HG03520 (cell line): Measurements from ENCODE around the gene ZKSCAN1.

Source experiments
- ATAC-seq: cut with Tn5 transposase; IDR thresholded peaks from one replicate; pipeline ENCODE4 v1.9.1; 2021; ENCODE audit warnings: mild to moderate bottlenecking, moderate library complexity; ENCODE audit not compliant: unreplicated experiment

ZKSCAN1 gene

DNA sequence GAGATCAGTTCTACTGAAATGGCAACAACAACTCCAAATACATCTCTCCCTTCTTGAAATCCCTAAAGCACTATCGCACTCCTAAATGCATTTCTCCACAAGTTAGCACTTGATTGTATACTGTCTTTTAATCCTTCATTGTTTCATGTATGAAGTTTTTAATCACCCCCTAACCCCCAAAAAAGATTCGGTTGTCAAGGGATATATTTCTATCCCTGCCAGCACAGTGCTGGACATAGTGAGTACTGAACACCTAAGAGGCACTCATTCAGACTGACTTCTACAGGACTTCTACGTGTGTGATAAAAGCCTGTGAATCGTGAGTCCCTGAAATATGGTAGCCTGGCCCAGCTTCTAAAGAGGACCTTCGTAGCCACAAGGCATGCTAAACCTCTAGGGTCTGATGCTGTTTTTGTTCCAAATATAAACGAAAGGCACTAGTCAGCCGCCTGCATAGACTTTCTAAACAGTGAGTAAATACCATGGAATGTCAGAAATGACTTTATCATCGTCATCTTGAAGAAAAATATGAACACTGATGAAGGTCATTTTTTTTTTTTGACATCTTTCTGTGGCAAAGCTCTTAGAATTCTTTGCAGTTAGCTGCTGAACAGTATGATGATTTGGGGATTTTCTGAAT is 19.6 kb downstream of the ZKSCAN1 start:
- ATAC-seq = no peak

DNA sequence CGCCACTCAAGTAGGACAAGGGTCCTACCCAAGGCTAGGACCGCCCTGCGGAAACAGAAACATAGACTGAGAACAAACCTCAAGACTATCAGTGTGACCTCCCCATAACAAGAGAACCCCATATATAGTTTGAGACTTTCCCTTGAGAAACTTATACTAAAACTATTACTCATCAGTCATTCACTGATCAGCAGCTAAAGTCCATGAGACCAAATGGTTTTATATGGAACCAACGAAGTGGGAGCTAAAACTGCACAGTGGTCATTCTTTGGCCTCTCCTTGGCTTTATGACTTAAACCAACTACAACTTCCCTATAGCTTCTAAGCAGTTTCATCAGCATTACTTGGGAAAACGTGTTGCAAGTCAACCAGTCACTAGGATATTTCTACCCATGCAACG is 20.5 kb downstream of the ZKSCAN1 start:
- no peak for ATAC-seq

DNA sequence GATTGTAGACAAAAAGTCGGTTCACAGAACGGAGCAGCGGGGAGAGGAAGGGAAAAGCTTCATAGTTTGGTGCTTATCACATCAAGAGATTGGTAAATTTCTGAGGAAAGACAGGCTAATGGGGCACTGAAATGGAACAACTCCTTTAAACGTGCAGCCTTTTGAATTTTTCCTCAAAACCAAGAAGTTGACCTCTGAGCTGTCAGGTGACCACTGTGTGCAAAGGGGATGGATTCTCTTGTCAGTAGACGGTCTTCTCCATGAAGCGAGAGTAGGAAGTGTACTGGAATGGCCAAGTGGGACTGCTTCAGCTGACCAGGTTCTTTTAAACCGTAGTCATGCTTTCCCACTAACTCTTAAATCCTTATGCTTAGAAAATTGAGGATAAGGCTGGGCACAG is 22.9 kb downstream of the ZKSCAN1 start:
- no peak for ATAC-seq

GRCh38 chr7:100040575-100040974 is 25.2 kb downstream of the ZKSCAN1 start:
- ATAC-seq = no peak

DNA sequence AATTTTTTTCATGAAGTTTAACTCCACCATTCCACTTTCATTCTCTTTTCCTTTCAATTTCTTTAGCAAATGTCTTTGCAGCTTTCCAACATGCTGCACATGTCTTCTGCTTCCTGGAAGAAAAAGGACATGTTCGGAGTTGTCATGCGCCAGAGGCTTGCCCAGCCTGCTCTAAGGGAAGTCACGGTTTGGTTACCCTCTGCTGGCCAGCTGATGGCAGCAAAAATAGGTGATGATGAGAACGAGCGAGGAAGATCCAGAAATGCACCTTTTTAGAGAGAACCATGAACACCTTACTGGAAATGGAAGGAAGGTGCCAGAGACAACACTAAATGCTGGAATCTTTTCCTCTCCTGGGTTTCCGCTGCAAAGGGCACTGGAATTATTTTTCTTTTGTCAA is 29.3 kb downstream of the ZKSCAN1 start:
- no peak for ATAC-seq

GRCh38 chr7:100048680-100049079 is 33.3 kb downstream of the ZKSCAN1 start:
- ATAC-seq = no peak

GRCh38 chr7:100049441-100050291 is 34.3 kb downstream of the ZKSCAN1 start, which contains the start of gene ZSCAN21:
ZSCAN21 (plus strand) TSS chr7:100049774; CDS start chr7:100057007, 7,233 bp downstream.
- peak; percentile 77 for ATAC-seq

GRCh38 chr7:100051611-100052010 is 36.2 kb downstream of the ZKSCAN1 start:
- no peak for ATAC-seq

GRCh38 chr7:100053215-100053614 is 37.8 kb downstream of the ZKSCAN1 start:
- ATAC-seq = no peak

DNA sequence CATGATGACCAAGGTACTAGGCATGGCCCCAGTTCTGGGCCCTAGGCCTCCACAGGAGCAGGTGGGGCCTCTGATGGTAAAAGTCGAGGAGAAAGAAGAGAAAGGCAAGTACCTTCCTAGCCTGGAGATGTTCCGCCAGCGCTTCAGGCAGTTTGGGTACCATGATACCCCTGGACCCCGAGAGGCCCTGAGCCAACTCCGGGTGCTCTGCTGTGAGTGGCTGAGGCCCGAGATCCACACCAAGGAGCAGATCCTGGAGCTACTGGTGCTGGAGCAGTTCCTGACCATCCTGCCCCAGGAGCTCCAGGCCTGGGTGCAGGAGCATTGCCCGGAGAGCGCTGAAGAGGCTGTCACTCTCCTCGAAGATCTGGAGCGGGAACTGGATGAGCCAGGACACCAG is 41.6 kb downstream of the ZKSCAN1 start:
- no peak for ATAC-seq

DNA sequence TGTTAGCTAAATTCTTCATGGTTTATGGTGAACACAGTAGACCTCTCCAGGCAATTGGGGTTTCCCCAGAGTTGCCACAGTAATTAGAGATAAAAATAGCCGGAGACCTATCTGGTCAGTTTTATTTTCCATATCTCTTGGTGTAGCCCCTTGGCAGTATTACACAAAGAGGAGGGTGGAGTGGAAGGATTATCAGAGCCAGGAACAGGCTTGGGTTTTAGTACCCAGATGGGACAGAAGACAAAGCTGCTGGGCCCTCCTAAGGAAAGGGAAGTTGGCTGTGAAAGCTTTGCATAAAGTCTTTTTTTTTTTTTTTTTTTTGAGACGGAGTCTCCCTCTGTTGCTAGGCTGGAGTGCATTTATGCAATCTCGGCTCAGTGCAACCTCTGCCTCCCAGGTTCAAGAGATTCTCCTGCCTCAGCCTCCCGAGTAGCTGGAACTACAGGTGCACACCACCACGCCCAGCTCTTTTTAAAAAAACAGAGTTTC is 43.9 kb downstream of the ZKSCAN1 start:
- no peak for ATAC-seq

DNA sequence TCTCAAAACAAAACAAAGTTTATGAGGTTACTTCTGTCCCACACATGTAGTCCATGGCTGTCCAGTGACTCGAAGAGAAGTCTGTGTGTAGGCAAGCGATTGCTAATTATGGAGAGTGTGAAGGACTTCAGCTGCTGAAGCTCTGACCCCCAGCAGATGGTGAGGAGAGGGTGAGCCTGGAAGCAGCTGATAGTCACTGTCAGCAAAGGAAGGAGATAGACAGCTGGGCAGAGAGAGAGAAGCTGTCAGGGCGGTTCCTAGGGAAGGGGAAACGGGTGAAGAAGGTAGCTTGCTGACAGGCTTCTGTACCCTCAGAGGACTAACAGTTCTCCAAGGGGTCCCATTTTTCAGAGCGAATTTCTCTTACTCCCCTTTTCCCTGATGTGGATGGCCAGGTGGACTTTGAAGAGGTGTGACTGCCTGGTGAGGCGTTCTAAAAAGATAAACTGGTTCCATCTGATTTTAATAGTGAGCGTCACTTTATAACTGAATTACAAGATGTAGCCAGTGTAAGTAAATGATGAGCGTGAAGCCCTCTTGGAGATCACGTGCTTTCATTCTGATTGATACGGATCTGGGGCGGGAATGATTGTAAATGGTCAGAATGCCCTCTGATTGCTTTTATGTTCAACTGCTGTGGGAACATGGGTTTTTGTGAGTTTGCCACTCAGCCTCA is 46.3 kb downstream of the ZKSCAN1 start:
- no peak for ATAC-seq

DNA sequence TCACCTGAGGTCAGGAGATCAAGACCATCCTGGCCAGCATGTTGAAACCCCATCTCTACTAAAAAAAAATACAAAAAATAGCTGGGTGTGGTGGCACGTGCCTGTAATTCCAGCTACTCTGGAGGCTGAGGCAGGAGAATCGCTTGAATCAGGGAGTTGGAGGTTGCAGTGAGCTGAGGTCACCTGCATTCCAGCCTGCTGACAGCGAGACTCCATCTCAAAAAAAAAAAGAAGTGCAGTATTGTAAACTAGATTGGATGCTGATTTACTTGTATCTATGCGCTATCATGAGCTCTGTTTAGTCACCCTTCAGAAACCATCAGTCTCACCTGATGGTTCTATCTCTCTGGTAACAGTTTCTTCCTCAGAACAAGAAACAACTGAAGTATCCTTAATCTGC is 48.0 kb downstream of the ZKSCAN1 start:
- no peak for ATAC-seq

DNA sequence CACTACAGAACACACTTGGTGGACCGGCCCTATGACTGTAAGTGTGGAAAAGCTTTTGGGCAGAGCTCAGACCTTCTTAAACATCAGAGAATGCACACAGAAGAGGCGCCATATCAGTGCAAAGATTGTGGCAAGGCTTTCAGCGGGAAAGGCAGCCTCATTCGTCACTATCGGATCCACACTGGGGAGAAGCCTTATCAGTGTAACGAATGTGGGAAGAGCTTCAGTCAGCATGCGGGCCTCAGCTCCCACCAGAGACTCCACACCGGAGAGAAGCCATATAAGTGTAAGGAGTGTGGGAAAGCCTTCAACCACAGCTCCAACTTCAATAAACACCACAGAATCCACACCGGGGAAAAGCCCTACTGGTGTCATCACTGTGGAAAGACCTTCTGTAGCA is 48.8 kb downstream of the ZKSCAN1 start:
- no peak for ATAC-seq

DNA sequence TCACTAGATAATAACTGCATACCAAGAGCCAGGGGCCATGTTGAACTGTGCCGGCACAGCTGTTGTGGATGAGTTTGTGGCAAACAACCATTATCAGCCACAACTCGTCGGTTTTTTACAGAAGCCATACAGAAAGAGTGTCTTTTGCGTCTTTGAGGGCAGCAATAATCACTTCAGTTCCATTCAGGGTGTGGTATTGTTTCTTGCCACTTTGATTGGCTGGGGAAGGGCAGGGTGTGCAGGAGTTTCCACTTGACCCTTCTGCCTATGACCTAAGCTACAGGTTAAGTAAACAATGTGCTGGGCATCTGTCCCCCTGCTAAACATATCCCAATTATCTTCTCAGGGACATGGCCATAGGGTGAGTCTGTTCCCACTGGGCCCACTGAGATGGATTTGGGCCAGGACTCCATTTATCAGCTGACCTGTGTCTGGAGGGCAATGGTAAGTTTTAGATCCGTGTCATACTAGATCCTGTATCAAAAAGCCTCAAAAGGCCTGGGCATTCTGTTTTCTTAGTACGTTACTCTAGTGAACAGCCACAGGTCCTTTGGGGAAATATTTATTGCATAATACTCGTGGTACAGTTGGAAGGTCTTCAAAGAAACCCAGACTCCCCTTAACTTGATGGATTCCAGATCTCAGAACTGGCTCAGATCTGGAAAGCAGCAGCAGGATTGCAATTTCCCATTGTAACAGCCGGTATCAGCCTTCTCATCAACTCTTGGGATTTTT is 50.2 kb downstream of the ZKSCAN1 start:
- ATAC-seq = no peak

DNA sequence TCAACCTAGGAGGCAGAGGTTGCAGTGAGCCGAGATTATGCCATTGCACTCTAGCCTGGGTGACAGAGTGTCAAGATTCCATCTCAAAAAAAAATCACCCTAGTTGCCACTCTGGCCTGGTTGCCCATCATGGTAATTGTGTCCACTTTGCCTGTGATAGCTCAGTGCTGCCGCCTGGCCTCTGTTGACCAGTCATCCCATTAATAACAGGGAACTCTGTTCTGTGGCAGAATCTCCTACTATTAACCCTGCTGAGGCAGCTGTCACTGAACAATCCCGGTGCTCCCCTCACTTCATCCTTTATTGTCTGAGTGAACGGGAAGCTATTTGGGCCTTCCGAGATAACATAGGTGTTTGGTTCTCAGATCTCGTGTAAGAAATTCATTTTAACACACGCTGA is 51.6 kb downstream of the ZKSCAN1 start:
- ATAC-seq = no peak

DNA sequence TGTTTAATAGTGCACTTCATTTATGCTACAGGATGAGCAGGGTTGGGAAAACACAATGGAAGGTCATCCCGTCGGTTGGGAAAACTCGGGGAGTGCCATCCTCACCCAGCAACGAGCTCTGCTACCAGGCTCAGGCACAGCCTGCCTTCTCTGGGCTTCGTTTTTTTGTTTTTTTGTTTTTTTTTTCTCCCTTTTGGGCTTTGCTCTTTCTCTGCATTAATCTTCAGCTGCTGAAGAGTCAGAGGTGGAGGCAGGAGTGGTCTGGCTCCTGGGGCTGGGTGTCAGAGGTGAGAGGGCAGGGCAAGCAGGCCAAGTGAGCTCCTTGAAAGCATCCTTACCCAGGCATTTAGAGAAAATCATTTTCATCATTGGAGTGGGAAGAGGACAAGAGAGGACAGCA is 54.6 kb downstream of the ZKSCAN1 start:
- ATAC-seq = no peak

DNA sequence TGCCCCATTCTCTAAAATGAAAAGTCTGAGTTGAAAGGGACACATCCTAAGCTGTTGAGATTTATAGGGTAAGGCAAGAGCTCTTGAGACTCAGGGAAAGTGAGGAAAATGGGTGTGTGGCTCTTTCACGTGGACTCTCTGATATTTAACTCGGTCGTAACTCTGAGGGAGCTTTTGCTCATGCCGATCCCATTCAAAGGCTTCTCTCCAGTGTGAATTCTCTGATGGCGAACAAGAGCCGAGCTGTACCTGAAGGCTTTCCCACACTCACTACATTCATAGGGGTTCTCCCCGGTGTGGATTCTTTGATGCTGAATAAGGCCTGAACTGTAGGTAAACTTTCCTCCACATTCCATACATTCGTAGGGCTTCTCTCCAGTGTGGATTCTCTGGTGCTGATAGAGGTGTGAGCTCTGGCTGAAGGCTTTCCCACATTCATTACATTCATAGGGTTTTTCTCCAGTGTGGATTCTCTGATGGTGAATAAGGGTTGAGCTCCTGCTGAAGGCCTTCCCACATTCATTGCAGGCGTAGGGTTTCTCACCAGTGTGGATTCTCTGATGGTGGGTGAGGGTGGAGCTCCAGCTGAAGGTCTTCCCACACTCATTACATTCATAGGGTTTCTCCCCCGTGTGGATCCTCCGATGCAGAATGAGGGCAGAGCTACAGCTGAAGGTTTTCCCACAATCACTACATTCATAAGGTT is 55.8 kb downstream of the ZKSCAN1 start:
- no peak for ATAC-seq

GRCh38 chr7:100072462-100072861 is 57.1 kb downstream of the ZKSCAN1 start:
- ATAC-seq = no peak

DNA sequence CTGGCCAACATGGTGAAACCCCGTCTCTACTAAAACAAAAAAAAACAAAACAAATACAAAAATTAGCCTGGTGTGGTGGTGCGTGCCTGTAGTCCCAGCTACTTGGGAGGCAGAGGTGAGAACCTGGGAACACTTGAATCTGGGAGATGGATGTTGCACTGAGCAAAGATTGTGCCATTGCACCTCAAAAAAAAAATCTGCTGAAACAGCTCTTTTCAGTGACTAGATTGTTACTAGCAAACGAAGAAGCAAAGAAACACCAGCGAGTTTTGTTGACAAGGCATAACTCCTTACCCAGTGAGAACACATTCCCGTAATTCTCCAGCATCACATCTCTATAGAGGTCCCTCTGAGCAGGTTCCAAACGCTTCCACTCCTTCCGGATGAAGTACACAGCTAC is 59.4 kb downstream of the ZKSCAN1 start:
- no peak for ATAC-seq
